HCT116 (cell line): ENCODE measurements around the gene ZNF595. TPM values are rescaled to one million over a fixed set of nuclear protein-coding genes. Genes with fewer than 3 reads are reported as not detected.
"Not testable (repeated sequence)": the region's sequence is repeated elsewhere in the genome, so short reads cannot be mapped to it uniquely, and the experiment has no call there.

Source experiments
- ATAC-seq: fragments of 200-7000 bp; cut with Tn5 transposase; 2 replicates; pipeline ENCODE4 v1.9.1; 2020; ENCODE audit warnings: mild to moderate bottlenecking, moderate library complexity
- BruUV-seq: library from RNA; stranded (reverse); fragments of 400-500 nt; replicated peaks from 2 replicates; lab custom pipeline; 2021; lab: Mats Ljungman, UMichigan
- CTCF ChIA-PET: fragments of 300-600 bp; sonication (Branson Sonifier 250); formaldehyde crosslinking; loops from one replicate; lab custom pipeline; 2021; ENCODE audit warnings: antibody characterized with exemption; lab: Charles Lee
- POLR2A ChIA-PET: fragments of 300-600, 350-600 bp; sonication (Branson Sonifier 250); formaldehyde crosslinking; loops from one replicate; lab custom pipeline; 2021; ENCODE audit warnings: antibody characterized with exemption; lab: Charles Lee
- RAD21 ChIA-PET, 2 experiments: fragments of 300-600 bp; sonication (Branson Sonifier 250); formaldehyde crosslinking; loops; one replicate each; lab custom pipeline; 2023; ENCODE audit warnings: low total read pairs in 2 of 2; ENCODE audit not compliant: uncharacterized antibody in 2 of 2, unreplicated experiment in 2 of 2, low non-redundant PET in 1 of 2; lab: Charles Lee
- DNase-seq: peaks from one replicate; pipeline ENCODE4 v3.0.0-alpha.2; 2010; ENCODE audit warnings: low read depth, low spot score
- H2AFZ ChIP-seq: fragments of 200-600 bp; shearing (Covaris generic), sonication (generic); 2 replicates; pipeline ENCODE4 v1.6.1; 2017; ENCODE audit warnings: low read depth, mixed run types, mixed read lengths, antibody characterized with exemption, low read length; ENCODE audit not compliant: poor library complexity, severe bottlenecking
- H3K27ac ChIP-seq: 2 replicates; pipeline ENCODE4 v1.5.1; 2012; ENCODE audit warnings: low read depth, low read length
- H3K27me3 ChIP-seq: fragments of 200-600 bp; sonication (generic); 2 replicates; pipeline ENCODE4 v1.6.1; 2016; ENCODE audit warnings: mixed run types, low read length, mixed read lengths; ENCODE audit not compliant: insufficient read depth
- H3K36me3 ChIP-seq, 2 experiments: fragments of 200-500 bp in 1 of 2; fragments of 200-600 bp in 1 of 2; sonication (Bioruptor generic) in 1 of 2; sonication (generic) in 1 of 2; 2 replicates each; pipeline versions ENCODE4 v1.5.1 to v1.6.1; 2014 to 2016; ENCODE audit warnings: low read length in 2 of 2, inconsistent platforms in 1 of 2, mixed read lengths in 1 of 2, mixed run types in 1 of 2; ENCODE audit not compliant: insufficient read depth in 2 of 2, control insufficient read depth in 1 of 2
- H3K4me1 ChIP-seq, 2 experiments: fragments of 200-600 bp in 1 of 2; sonication (generic) in 1 of 2; 2 replicates each; pipeline versions ENCODE4 v1.5.1 to v1.6.1; 2012 to 2017; ENCODE audit warnings: low read length in 2 of 2, inconsistent platforms in 1 of 2, mild to moderate bottlenecking in 1 of 2, mixed read lengths in 1 of 2, mixed run types in 1 of 2, moderate library complexity in 1 of 2; ENCODE audit not compliant: insufficient read depth in 2 of 2, control insufficient read depth in 1 of 2
- H3K4me2 ChIP-seq: fragments of 200-600 bp; sonication (generic); 2 replicates; pipeline ENCODE4 v1.6.1; 2017; ENCODE audit warnings: mixed run types, low read length, mixed read lengths
- H3K4me3 ChIP-seq, 2 experiments: fragments of 200-600 bp in 1 of 2; sonication (generic) in 1 of 2; replicated peaks in 1 of 2; 2 replicates each; pipeline ENCODE4 v1.5.1; 2011 to 2016; ENCODE audit warnings: low read length in 2 of 2, control low read depth in 1 of 2, low read depth in 1 of 2, mild to moderate bottlenecking in 1 of 2, mixed read lengths in 1 of 2, mixed run types in 1 of 2
- H3K79me2 ChIP-seq: fragments of 200-600 bp; sonication (generic); 2 replicates; pipeline ENCODE4 v1.6.1; 2017; ENCODE audit warnings: mild to moderate bottlenecking, mixed run types, low read length, moderate library complexity, mixed read lengths; ENCODE audit not compliant: insufficient read depth
- H3K9ac ChIP-seq: fragments of 200-600 bp; sonication (generic); 2 replicates; pipeline ENCODE4 v1.6.1; 2016; ENCODE audit warnings: low read length, mixed read lengths
- H3K9me2 ChIP-seq: fragments of 200-600 bp; sonication (generic), shearing (Covaris generic); 2 replicates; pipeline ENCODE4 v1.6.1; 2017; ENCODE audit warnings: mixed run types, mild to moderate bottlenecking, moderate library complexity; ENCODE audit not compliant: insufficient read depth
- H3K9me3 ChIP-seq, 2 experiments: fragments of 200-500 bp in 1 of 2; fragments of 200-600 bp in 1 of 2; sonication (Bioruptor generic) in 1 of 2; sonication (generic) in 1 of 2; 2 replicates each; pipeline ENCODE4 v1.6.1; 2014 to 2017; ENCODE audit warnings: low read length in 2 of 2, mixed read lengths in 2 of 2, inconsistent platforms in 1 of 2, low read depth in 1 of 2, mild to moderate bottlenecking in 1 of 2, mixed run types in 1 of 2, moderate library complexity in 1 of 2; ENCODE audit not compliant: control insufficient read depth in 1 of 2, insufficient read depth in 1 of 2
- H4K20me1 ChIP-seq: fragments of 200-600 bp; sonication (generic), shearing (Covaris generic); 2 replicates; pipeline ENCODE4 v1.6.1; 2017; ENCODE audit warnings: mixed run types, mild to moderate bottlenecking, moderate library complexity; ENCODE audit not compliant: insufficient read depth
- CTCF ChIP-seq, 3 experiments: fragments of 200-600 bp in 1 of 3; sonication (generic) in 1 of 3; IDR thresholded peaks in 2 of 3; conservative IDR thresholded peaks in 1 of 3; 2 replicates each; pipeline ENCODE4 v1.5.1; 2012 to 2017; ENCODE audit warnings: low read depth in 2 of 3, low read length in 2 of 3, antibody characterized with exemption in 1 of 3, borderline replicate concordance in 1 of 3, control low read depth in 1 of 3, mild to moderate bottlenecking in 1 of 3, mixed read lengths in 1 of 3, mixed run types in 1 of 3, moderate library complexity in 1 of 3; ENCODE audit not compliant: insufficient read depth in 1 of 3
- intact Hi-C: fragments of 100-400 bp; cut with micrococcal nuclease; formaldehyde crosslinking; loops from 2 replicates; pipeline ENCODE4 v1.10.0; 2022
- total RNA-seq: library from RNA; stranded (reverse); gene quantifications from one replicate; pipeline ENCODE4 v1.2.1, GENCODE V29; 2021; ENCODE audit not compliant: unreplicated experiment

ZNF595 gene
- total RNA-seq, 1 experiment from 2014 or later: 4.0 TPM

GRCh38 chr4:11816-12417, 41.2 kb upstream of the ZNF595 start:
- intact Hi-C loops, BruUV-seq, H4K20me1 ChIP-seq, H3K9me3 ChIP-seq, H3K27ac ChIP-seq, CTCF ChIA-PET, DNase-seq, H3K79me2 ChIP-seq, H3K27me3 ChIP-seq, H3K9me2 ChIP-seq, H3K9ac ChIP-seq, H3K4me1 ChIP-seq, H3K4me2 ChIP-seq, H3K36me3 ChIP-seq, POLR2A ChIA-PET, H2AFZ ChIP-seq, RAD21 ChIA-PET, H3K4me3 ChIP-seq: not testable (repeated sequence)
- peak in 2 of 3 experiments; percentile 41 to 43; a peak in 4 of 6 replicates for TF ChIP-seq CTCF (IDR thresholded peaks at IDR 0.05 in 2 of 3, conservative IDR thresholded peaks at IDR 0.05 in 1 of 3; ENCODE audit: borderline replicate concordance in 1 of 3, insufficient read depth in 1 of 3, low read depth in 2 of 3, low read length in 2 of 3)
- ATAC-seq: peak; percentile 53

- ATAC-seq, BruUV-seq, RAD21 ChIA-PET, H3K9me2 ChIP-seq, H3K27ac ChIP-seq, H3K79me2 ChIP-seq, CTCF ChIA-PET, intact Hi-C loops, H4K20me1 ChIP-seq, H3K9ac ChIP-seq, H3K4me3 ChIP-seq, POLR2A ChIA-PET, H3K4me2 ChIP-seq, H3K9me3 ChIP-seq, H3K27me3 ChIP-seq, H3K36me3 ChIP-seq, H3K4me1 ChIP-seq, H2AFZ ChIP-seq, DNase-seq: not testable (repeated sequence)
These were observed 35.0 kb upstream of the ZNF595 start for GRCh38 chr4:18128-18527.

- H3K4me3 ChIP-seq, H3K4me2 ChIP-seq, H3K9me2 ChIP-seq, H3K9ac ChIP-seq, H3K9me3 ChIP-seq, DNase-seq, CTCF ChIA-PET, H3K27me3 ChIP-seq, H2AFZ ChIP-seq, H4K20me1 ChIP-seq, intact Hi-C loops, H3K79me2 ChIP-seq, H3K4me1 ChIP-seq, POLR2A ChIA-PET, RAD21 ChIA-PET, H3K27ac ChIP-seq, BruUV-seq, H3K36me3 ChIP-seq, ATAC-seq: not testable (repeated sequence)
These were observed 34.5 kb upstream of the ZNF595 start for GRCh38 chr4:18589-18988.

- H3K9me3 ChIP-seq, H4K20me1 ChIP-seq, CTCF ChIA-PET, H3K9ac ChIP-seq, intact Hi-C loops, H3K27me3 ChIP-seq, H3K9me2 ChIP-seq, H3K4me1 ChIP-seq, H3K4me2 ChIP-seq, H3K27ac ChIP-seq, DNase-seq, RAD21 ChIA-PET, ATAC-seq, POLR2A ChIA-PET, H3K4me3 ChIP-seq, H2AFZ ChIP-seq, BruUV-seq, H3K79me2 ChIP-seq, H3K36me3 ChIP-seq: not testable (repeated sequence)
These were observed 30.2 kb upstream of the ZNF595 start for GRCh38 chr4:22882-23281.
